ENCODE results near the gene DLG2. TPM values are rescaled to one million over a fixed set of nuclear protein-coding genes. Genes with fewer than 3 reads are reported as not detected.
"Not testable (repeated sequence)": the region's sequence is repeated elsewhere in the genome, so short reads cannot be mapped to it uniquely, and the experiment has no call there.

DLG2 gene
- total and polyA plus RNA-seq, 2 donors: 4.8 to 6.6 TPM

DNA sequence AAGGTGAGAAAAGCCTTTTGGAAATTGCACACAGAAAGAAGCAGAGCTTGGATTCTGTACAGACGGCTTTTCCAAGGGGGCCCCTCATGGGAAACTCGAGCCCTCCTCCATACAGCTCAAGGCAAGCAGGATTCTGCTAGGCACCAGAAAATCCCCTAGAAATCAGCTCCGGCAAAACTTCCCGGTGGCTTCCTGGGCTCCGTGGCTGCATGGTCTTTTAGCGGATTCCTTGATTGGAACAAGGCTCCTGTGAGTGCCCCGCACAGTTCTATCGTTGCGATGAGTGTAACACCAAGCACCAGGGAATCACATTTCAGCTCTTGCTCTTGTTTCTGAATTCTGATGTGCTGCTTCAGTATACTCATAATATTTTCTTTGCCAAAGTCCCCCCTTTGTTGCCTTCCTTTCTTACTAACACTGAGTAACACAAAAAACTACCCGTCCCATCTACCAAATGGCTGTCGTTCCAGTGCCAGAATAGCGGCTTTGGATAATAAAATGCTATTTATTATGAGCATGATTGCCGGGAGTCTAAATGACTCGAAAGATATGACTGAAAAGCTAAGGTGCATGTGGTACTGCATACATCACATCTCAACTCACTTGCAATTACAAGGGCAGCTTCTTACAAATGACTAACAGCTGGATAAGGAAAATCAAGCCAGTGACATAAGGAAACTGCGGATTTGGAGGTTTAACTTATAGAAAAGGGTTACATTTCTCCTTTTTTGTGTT, 494.1 kb downstream of the DLG2 start:
- Histone ChIP-seq H3K27me3 (ENCODE audit: control insufficient read depth in 2 of 2, insufficient read depth in 1 of 2, low read length in 1 of 2) (no peaks in the 10 kb centered on the region), H3K4me3 (ENCODE audit: low read length in 2 of 2) (no peak overlapping the region), H3K4me1 (ENCODE audit: control insufficient read depth in 2 of 2, insufficient read depth in 2 of 2, low read length in 2 of 2) (no peaks in the 10 kb centered on the region), H3K9me3 (ENCODE audit: control insufficient read depth in 2 of 2, insufficient read depth in 1 of 2, low read length in 1 of 2) (no peaks in the 10 kb centered on the region), H3K27ac (ENCODE audit: low read depth in 1 of 2, low read length in 1 of 2) (no peak overlapping the region), H3K36me3 (ENCODE audit: control insufficient read depth in 2 of 2, insufficient read depth in 2 of 2, low read length in 1 of 2) (no peaks in the 10 kb centered on the region)
- DNase-seq (ENCODE audit: low read depth in 6 of 9, low spot score in 9 of 9): no peak
- 70% methylated on average over 15 of the region's 15 CpGs for WGBS

DNA sequence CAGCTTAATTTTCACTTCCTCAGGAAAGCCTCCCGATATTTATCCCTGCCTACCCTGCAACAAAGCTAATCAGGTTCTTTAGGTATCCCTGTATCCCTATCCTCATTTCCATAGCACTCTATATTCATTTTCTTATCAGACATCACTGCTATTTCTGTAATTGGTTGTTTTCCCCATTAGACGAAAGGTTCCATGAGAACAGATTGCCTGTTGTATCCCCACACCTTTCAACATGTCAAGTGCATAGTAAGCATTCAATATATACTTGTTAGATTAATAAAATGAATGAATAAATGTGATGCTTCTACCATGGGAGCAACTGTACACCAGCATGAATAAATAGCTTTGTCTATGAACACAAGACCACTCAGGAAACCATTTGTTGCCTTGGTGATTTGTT, 499.8 kb downstream of the DLG2 start:
- WGBS: 88% methylated on average over 2 of the region's 2 CpGs
- Histone ChIP-seq H3K4me1 (ENCODE audit: control insufficient read depth in 2 of 2, insufficient read depth in 2 of 2, low read length in 2 of 2) (no peaks in the 10 kb centered on the region), H3K27ac (ENCODE audit: low read depth in 1 of 2, low read length in 1 of 2) (no peak overlapping the region), H3K4me3 (ENCODE audit: low read length in 2 of 2) (no peak overlapping the region), H3K27me3 (ENCODE audit: control insufficient read depth in 2 of 2, insufficient read depth in 1 of 2, low read length in 1 of 2) (no peaks in the 10 kb centered on the region), H3K9me3 (ENCODE audit: control insufficient read depth in 2 of 2, insufficient read depth in 1 of 2, low read length in 1 of 2) (no peaks in the 10 kb centered on the region), H3K36me3 (ENCODE audit: control insufficient read depth in 2 of 2, insufficient read depth in 2 of 2, low read length in 1 of 2) (no peaks in the 10 kb centered on the region)
- DNase-seq (ENCODE audit: low read depth in 6 of 9, low spot score in 9 of 9): no peak

DNA sequence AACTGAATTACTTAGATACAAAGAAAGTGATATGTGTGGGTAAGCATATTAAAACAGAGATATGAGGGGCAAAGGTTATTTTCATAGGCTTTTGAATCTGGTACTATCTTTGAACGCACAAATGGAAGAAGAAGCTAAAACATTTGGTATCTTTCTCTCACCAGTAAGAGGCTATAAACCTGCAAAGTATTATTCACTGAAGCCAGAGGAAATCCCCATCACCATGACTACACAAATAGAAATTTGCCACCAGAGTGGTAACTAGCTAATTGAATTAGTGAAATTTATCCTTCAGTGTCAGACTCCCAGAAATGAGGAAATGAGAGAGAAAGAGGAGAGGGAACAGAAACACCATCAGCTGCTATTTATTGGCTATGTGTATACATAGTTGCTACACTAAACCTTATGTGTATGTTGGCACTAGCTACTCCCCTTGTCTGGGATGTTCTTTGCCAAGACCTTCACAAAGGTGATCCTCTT, 503.4 kb downstream of the DLG2 start:
- 87% methylated on average over 1 of the region's 1 CpG for WGBS
- Histone ChIP-seq H3K36me3 (ENCODE audit: control insufficient read depth in 2 of 2, insufficient read depth in 2 of 2, low read length in 1 of 2) (no peaks in the 10 kb centered on the region), H3K9me3 (ENCODE audit: control insufficient read depth in 2 of 2, insufficient read depth in 1 of 2, low read length in 1 of 2) (no peaks in the 10 kb centered on the region), H3K27me3 (ENCODE audit: control insufficient read depth in 2 of 2, insufficient read depth in 1 of 2, low read length in 1 of 2) (no peaks in the 10 kb centered on the region), H3K4me3 (ENCODE audit: low read length in 2 of 2) (no peak overlapping the region), H3K4me1 (ENCODE audit: control insufficient read depth in 2 of 2, insufficient read depth in 2 of 2, low read length in 2 of 2) (no peaks in the 10 kb centered on the region), H3K27ac (ENCODE audit: low read depth in 1 of 2, low read length in 1 of 2) (no peak overlapping the region)
- peak in 2 of 9 donors; percentile 0 to 13 for DNase-seq (ENCODE audit: low read depth in 6 of 9, low spot score in 9 of 9)

DNA sequence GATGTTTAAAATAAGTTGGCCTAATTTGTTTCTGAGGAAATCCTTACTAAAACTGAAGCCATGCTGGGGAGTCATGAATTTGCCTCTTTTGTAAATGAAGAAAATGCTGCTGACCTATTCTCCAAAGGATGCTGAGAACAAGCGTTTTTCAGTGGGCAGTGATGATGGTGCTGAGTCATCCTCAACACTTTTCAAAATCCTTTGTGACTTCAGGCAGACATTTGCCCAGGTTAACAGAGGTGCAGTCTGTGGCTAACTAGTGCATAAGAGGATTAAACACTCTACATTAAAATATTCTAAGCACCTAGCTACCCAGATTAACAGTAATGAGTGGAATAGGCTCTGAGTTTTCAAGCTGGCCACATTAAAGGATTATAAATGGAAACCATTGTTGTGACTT, 509.0 kb downstream of the DLG2 start:
- H3K36me3 ChIP-seq (ENCODE audit: control insufficient read depth in 2 of 2, insufficient read depth in 2 of 2, low read length in 1 of 2): no peaks in the 10 kb centered on the region
- no peak overlapping the region for H3K4me3 ChIP-seq (ENCODE audit: low read length in 2 of 2)
- 65% methylated on average over 1 of the region's 1 CpG for WGBS
- no peak overlapping the region for H3K27ac ChIP-seq (ENCODE audit: low read depth in 1 of 2, low read length in 1 of 2)
- no peaks in the 10 kb centered on the region for H3K9me3 ChIP-seq (ENCODE audit: control insufficient read depth in 2 of 2, insufficient read depth in 1 of 2, low read length in 1 of 2)
- H3K27me3 ChIP-seq (ENCODE audit: control insufficient read depth in 2 of 2, insufficient read depth in 1 of 2, low read length in 1 of 2): no peaks in the 10 kb centered on the region
- H3K4me1 ChIP-seq (ENCODE audit: control insufficient read depth in 2 of 2, insufficient read depth in 2 of 2, low read length in 2 of 2): no peaks in the 10 kb centered on the region
- no peak for DNase-seq (ENCODE audit: low read depth in 6 of 9, low spot score in 9 of 9)

DNA sequence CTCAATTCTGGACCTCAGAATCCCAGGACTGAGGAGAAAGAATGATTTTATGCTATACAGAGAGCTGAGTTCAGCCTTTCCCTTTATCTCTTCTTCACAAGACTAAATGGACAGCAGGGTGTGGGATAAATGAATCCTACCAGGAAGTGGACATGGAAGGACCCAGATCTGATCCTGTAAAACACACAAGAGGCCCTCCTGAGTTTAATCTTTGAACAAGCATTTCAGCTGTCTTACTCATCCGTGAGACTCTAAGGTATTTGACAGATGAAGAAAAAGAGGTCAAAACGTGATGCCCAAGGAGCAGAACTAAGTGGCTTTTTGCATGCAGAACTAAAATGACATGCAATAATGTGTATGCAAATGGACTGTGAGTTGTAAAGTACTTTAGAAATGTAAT, 511.3 kb downstream of the DLG2 start:
- 89% methylated on average over 2 of the region's 2 CpGs for WGBS
- Histone ChIP-seq H3K36me3 (ENCODE audit: control insufficient read depth in 2 of 2, insufficient read depth in 2 of 2, low read length in 1 of 2) (no peaks in the 10 kb centered on the region), H3K4me1 (ENCODE audit: control insufficient read depth in 2 of 2, insufficient read depth in 2 of 2, low read length in 2 of 2) (no peaks in the 10 kb centered on the region)

DNA sequence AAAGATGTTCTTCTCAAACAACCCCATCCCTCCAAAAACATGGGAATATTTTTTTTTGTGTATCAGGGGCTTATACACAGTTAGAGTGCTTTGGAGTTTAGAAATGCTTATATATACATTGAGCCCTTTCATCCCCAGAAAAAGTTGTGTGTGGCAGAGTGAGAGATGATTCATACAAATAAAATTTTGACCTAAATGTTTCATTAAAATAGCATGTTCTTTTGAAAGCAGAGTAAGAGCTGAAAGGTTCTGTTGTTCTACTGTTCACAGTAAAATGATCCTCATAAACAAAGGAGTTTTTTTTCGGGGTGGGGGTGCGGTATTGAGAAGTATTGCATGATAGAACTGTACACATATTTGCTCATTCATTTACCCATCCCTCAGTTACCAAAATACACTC, 512.4 kb downstream of the DLG2 start:
- Histone ChIP-seq H3K36me3 (ENCODE audit: control insufficient read depth in 2 of 2, insufficient read depth in 2 of 2, low read length in 1 of 2) (no peaks in the 10 kb centered on the region), H3K27me3 (ENCODE audit: control insufficient read depth in 2 of 2, insufficient read depth in 1 of 2, low read length in 1 of 2) (no peaks in the 10 kb centered on the region), H3K4me3 (ENCODE audit: low read length in 2 of 2) (no peak overlapping the region), H3K4me1 (ENCODE audit: control insufficient read depth in 2 of 2, insufficient read depth in 2 of 2, low read length in 2 of 2) (no peaks in the 10 kb centered on the region), H3K27ac (ENCODE audit: low read depth in 1 of 2, low read length in 1 of 2) (no peak overlapping the region), H3K9me3 (ENCODE audit: control insufficient read depth in 2 of 2, insufficient read depth in 1 of 2, low read length in 1 of 2) (no peaks in the 10 kb centered on the region)
- DNase-seq (ENCODE audit: low read depth in 6 of 9, low spot score in 9 of 9): no peak
- WGBS: 90% methylated on average over 2 of the region's 2 CpGs

More for the DNA sequence above, 511.3 kb downstream of the DLG2 start:
- no peaks in the 10 kb centered on the region for H3K27me3 ChIP-seq (ENCODE audit: control insufficient read depth in 2 of 2, insufficient read depth in 1 of 2, low read length in 1 of 2)
- H3K27ac ChIP-seq (ENCODE audit: low read depth in 1 of 2, low read length in 1 of 2): no peak overlapping the region
- H3K4me3 ChIP-seq (ENCODE audit: low read length in 2 of 2): no peak overlapping the region
- no peak for DNase-seq (ENCODE audit: low read depth in 6 of 9, low spot score in 9 of 9)
- no peaks in the 10 kb centered on the region for H3K9me3 ChIP-seq (ENCODE audit: control insufficient read depth in 2 of 2, insufficient read depth in 1 of 2, low read length in 1 of 2)

DNA sequence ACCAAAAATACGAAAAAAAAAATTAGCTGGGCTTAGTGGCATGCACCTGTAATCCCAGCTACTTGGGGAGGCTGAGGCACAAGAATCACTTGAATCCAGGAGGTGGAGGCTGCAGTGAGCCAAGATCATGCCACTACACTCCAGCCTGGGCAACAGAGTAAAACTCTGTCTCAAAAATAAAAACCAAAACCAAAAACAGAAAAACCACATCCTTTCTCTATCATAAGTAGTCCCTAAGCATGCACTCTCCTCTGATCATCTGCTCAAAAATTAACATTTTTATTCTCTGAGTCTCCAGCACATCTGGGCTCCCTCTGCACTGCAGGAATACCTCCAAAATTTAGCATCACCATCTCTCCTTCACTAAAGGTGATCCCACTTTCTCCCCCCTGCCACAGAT, 516.9 kb downstream of the DLG2 start:
- not testable (repeated sequence) for H3K4me1 ChIP-seq (ENCODE audit: control insufficient read depth in 2 of 2, insufficient read depth in 2 of 2, low read length in 2 of 2); H3K27ac ChIP-seq (ENCODE audit: low read depth in 1 of 2, low read length in 1 of 2); H3K36me3 ChIP-seq (ENCODE audit: control insufficient read depth in 2 of 2, insufficient read depth in 2 of 2, low read length in 1 of 2); H3K4me3 ChIP-seq (ENCODE audit: low read length in 2 of 2); H3K9me3 ChIP-seq (ENCODE audit: control insufficient read depth in 2 of 2, insufficient read depth in 1 of 2, low read length in 1 of 2); H3K27me3 ChIP-seq (ENCODE audit: control insufficient read depth in 2 of 2, insufficient read depth in 1 of 2, low read length in 1 of 2); DNase-seq (ENCODE audit: low read depth in 6 of 9, low spot score in 9 of 9)
- 84% methylated on average over 1 of the region's 1 CpG for WGBS

DNA sequence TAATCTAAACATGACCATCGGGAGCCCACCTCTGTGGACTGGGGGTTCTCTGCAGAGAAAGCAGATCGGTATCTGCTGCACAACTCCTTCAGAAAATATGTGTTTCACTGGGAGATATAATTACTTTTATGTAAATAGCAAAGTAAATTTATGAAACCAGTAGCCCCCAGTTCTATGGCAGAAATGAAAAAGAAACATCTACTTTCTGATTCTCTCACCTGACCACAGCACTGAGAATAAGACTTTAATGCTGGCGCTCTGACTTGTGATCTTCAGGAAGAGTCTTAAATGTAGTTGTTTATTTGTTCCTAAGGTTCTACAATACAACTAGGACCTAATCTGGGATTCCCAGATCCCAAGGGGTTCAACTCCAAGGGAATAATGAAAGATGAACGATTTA, 518.0 kb downstream of the DLG2 start:
- Histone ChIP-seq H3K9me3 (ENCODE audit: control insufficient read depth in 2 of 2, insufficient read depth in 1 of 2, low read length in 1 of 2) (no peaks in the 10 kb centered on the region), H3K36me3 (ENCODE audit: control insufficient read depth in 2 of 2, insufficient read depth in 2 of 2, low read length in 1 of 2) (no peaks in the 10 kb centered on the region), H3K4me3 (ENCODE audit: low read length in 2 of 2) (no peak overlapping the region), H3K27me3 (ENCODE audit: control insufficient read depth in 2 of 2, insufficient read depth in 1 of 2, low read length in 1 of 2) (no peaks in the 10 kb centered on the region), H3K27ac (ENCODE audit: low read depth in 1 of 2, low read length in 1 of 2) (no peak overlapping the region), H3K4me1 (ENCODE audit: control insufficient read depth in 2 of 2, insufficient read depth in 2 of 2, low read length in 2 of 2) (no peaks in the 10 kb centered on the region)
- DNase-seq (ENCODE audit: low read depth in 6 of 9, low spot score in 9 of 9): no peak
- 95% methylated on average over 4 of the region's 4 CpGs for WGBS

DNA sequence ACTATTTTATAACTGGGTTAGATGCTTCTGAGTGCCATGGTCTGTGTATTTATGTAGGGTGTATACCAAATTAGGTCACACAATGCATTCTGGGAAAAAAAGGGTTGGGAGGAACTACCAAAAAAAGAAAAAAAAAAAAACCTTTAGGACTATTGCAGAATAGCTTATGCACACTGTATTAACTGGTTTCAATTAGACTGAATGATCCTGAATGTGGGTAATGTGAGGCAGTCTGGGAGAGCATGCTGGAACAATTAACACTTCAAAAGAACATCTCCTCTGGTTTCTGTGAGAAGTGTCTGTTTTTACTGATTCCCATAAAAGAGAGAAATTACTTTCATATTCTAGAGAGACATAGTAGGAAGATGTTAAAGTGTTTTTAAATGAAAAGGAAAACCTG, 521.3 kb downstream of the DLG2 start:
- Histone ChIP-seq H3K27ac (ENCODE audit: low read depth in 1 of 2, low read length in 1 of 2) (no peak overlapping the region), H3K36me3 (ENCODE audit: control insufficient read depth in 2 of 2, insufficient read depth in 2 of 2, low read length in 1 of 2) (no peaks in the 10 kb centered on the region), H3K27me3 (ENCODE audit: control insufficient read depth in 2 of 2, insufficient read depth in 1 of 2, low read length in 1 of 2) (no peaks in the 10 kb centered on the region), H3K4me3 (ENCODE audit: low read length in 2 of 2) (no peak overlapping the region), H3K9me3 (ENCODE audit: control insufficient read depth in 2 of 2, insufficient read depth in 1 of 2, low read length in 1 of 2) (no peaks in the 10 kb centered on the region), H3K4me1 (ENCODE audit: control insufficient read depth in 2 of 2, insufficient read depth in 2 of 2, low read length in 2 of 2) (no peaks in the 10 kb centered on the region)
- DNase-seq (ENCODE audit: low read depth in 6 of 9, low spot score in 9 of 9): no peak

Measured in thymus (tissue), 11 donors.